K562 treated with DMSO at 1 percent for 48 hours (cell line): ENCODE measurements around the gene GPR27. TPM values are rescaled to one million over a fixed set of nuclear protein-coding genes. Genes with fewer than 3 reads are reported as not detected.

Source experiments
- total RNA-seq: library from RNA; unstranded; fragments of 300-600 nt; gene quantifications from 2 replicates; pipeline ENCODE4 v1.2.3, GENCODE V29; 2022; ENCODE audit warnings: low replicate concordance; ENCODE audit errors: extremely low read depth

The GPR27 gene, protein sequence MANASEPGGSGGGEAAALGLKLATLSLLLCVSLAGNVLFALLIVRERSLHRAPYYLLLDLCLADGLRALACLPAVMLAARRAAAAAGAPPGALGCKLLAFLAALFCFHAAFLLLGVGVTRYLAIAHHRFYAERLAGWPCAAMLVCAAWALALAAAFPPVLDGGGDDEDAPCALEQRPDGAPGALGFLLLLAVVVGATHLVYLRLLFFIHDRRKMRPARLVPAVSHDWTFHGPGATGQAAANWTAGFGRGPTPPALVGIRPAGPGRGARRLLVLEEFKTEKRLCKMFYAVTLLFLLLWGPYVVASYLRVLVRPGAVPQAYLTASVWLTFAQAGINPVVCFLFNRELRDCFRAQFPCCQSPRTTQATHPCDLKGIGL
- total RNA-seq = not detected in 2 replicates

DNA sequence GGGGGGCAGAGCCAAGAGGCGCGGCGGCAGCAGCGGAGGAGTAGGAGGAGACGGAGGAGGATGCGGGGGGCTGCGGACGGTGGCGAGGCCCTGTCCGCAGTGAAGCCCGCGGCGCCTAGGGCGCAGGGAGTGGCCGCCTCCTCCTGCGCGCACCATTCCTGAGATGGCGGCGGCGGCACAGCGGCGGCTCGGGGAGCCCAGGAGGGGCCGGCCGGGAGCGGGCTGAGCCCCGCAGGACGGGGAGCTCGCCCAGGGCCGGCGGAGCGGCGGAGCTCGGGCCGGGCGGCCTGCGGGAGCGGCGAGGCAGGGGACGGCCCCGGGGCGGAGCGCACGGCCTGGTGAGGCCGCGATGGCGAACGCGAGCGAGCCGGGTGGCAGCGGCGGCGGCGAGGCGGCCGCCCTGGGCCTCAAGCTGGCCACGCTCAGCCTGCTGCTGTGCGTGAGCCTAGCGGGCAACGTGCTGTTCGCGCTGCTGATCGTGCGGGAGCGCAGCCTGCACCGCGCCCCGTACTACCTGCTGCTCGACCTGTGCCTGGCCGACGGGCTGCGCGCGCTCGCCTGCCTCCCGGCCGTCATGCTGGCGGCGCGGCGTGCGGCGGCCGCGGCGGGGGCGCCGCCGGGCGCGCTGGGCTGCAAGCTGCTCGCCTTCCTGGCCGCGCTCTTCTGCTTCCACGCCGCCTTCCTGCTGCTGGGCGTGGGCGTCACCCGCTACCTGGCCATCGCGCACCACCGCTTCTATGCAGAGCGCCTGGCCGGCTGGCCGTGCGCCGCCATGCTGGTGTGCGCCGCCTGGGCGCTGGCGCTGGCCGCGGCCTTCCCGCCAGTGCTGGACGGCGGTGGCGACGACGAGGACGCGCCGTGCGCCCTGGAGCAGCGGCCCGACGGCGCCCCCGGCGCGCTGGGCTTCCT, at the start of gene GPR27:
Gene GPR27, plus strand, starts transcription at position 155 of the 909 bp plus-strand sequence. Its CDS starts 195 bp downstream, at position 350.

DNA sequence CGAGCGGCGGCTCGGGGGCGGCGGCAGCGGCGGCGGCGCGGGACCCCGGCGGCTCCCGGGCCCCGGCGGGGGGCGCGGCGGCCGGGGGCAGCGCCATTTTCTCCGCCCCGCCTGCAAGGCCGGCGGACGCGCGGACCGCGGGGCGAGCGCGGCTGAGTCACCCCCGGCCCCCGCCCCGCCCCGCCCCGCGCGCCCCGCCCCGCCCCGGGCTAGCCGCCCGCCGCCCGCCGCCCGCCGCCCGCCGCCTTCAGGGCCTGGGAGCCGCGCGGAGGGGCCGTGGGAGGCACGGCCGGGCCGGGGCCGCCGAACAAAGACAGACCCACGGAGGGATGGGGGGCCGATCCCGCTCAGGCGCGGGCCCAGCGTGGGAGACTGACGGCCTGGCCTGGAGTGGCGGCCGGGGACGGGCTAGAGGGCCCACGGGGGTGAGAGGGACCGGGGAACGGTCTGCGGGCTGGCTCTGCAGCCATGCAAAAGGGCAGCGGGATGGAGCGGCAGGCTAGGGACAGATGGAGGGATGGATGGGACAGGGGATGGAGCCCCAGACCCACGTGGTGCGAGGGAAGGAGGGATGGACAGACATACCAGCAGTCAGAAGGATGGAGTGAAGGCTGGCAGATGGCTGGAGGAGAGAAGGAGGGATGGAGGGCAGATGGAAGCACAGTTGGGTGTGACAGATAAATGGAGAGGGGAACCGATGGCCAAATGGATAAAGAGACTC, 28.2 kb upstream of the GPR27 start, which contains the start of gene EIF4E3:
Gene EIF4E3, minus strand, starts transcription at position 132 of the 721 bp plus-strand sequence. Its CDS starts 35 bp downstream, at position 97.

DNA sequence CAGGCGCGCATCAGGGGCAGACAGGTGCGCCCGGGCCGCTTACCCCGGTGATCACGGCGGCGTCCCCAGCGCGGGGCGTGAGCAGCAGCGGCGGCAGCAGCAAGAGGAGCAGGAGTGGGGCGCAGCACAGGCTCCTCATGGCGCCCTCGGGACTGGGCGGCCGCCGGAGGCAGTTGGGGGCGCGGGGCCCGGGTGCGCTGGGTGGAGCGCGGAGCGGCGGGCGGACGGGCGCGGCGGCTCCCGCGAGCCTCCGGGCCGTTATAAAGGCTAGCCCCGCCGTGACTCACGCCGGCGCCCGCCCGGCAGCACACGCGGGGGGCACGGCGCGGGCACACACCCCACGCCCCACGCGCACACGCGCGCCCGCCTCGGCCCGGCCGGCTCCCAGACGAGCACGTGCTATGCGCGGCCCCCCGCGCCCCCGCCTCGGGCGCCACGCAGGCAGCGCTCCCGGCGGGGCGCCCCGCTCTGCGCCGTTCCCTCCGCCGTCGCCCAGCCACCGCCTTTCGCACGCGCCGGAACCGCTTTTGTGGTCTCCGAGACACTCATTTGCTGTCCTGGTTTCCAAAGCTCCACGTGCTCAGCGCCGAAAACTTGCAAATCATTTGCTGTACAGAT, 31.4 kb downstream of the GPR27 start, which contains the start of gene PROK2:
Gene PROK2, minus strand, starts transcription at position 235 of the 618 bp plus-strand sequence. Its CDS starts 96 bp downstream, at position 139.

Other genes starting within 250 kb of the GPR27 start
- gene FOXP1, start 170.1 kb upstream of the GPR27 start, total RNA-seq = not detected in 2 replicates
- gene EIF4E3, start 28.5 kb upstream of the GPR27 start, total RNA-seq = not detected in 2 replicates
- gene PROK2, start 31.3 kb downstream of the GPR27 start, total RNA-seq = not detected in 2 replicates